HG02852 (cell line): ENCODE results near the gene AQP2.

Source experiments
- ATAC-seq: cut with Tn5 transposase; IDR thresholded peaks from one replicate; pipeline ENCODE4 v1.9.1; 2021; ENCODE audit warnings: mild to moderate bottlenecking, moderate library complexity; ENCODE audit not compliant: unreplicated experiment

The AQP2 gene

GRCh38 chr12:49920241-49920914 lies 30.2 kb upstream of the AQP2 start:
- no peak for ATAC-seq

GRCh38 chr12:49920915-49921286 lies 29.6 kb upstream of the AQP2 start:
- no peak for ATAC-seq

GRCh38 chr12:49921299-49921698 lies 29.2 kb upstream of the AQP2 start:
- no peak for ATAC-seq

GRCh38 chr12:49921936-49922335 lies 28.6 kb upstream of the AQP2 start:
- no peak for ATAC-seq

GRCh38 chr12:49922349-49923034 lies 28.0 kb upstream of the AQP2 start:
- no peak for ATAC-seq

- no peak for ATAC-seq
Observed at GRCh38 chr12:49923035-49923644, 27.4 kb upstream of the AQP2 start.

GRCh38 chr12:49923880-49924556 lies 26.5 kb upstream of the AQP2 start:
- no peak for ATAC-seq

GRCh38 chr12:49924628-49925246 lies 25.8 kb upstream of the AQP2 start:
- no peak for ATAC-seq

GRCh38 chr12:49925433-49926204 lies 24.9 kb upstream of the AQP2 start:
- no peak for ATAC-seq

- no peak for ATAC-seq
Observed at GRCh38 chr12:49928471-49928870, 22.1 kb upstream of the AQP2 start.

- no peak for ATAC-seq
Observed at GRCh38 chr12:49929581-49929980, 21.0 kb upstream of the AQP2 start.

GRCh38 chr12:49930515-49931288 lies 19.8 kb upstream of the AQP2 start:
- no peak for ATAC-seq

- no peak for ATAC-seq
Observed at GRCh38 chr12:49932023-49932422, 18.5 kb upstream of the AQP2 start.

- ATAC-seq: no peak
Observed at GRCh38 chr12:49932533-49933130, 17.9 kb upstream of the AQP2 start.

GRCh38 chr12:49933796-49934195 lies 16.7 kb upstream of the AQP2 start:
- no peak for ATAC-seq

GRCh38 chr12:49934505-49934904 lies 16.0 kb upstream of the AQP2 start:
- no peak for ATAC-seq

- ATAC-seq: no peak
Observed at GRCh38 chr12:49936925-49937324, 13.6 kb upstream of the AQP2 start.

- no peak for ATAC-seq
Observed at GRCh38 chr12:49937639-49938300, 12.8 kb upstream of the AQP2 start.

- no peak for ATAC-seq
Observed at GRCh38 chr12:49939307-49939706, 11.2 kb upstream of the AQP2 start.
